Breast epithelium (tissue), 3 donors: ENCODE data around the gene HAGHL.

Experiments
- POLR2A ChIP-seq: fragments of 450-650 bp; IDR thresholded peaks from one replicate; pipeline ENCODE4 v1.6.1; 2016; ENCODE audit warnings: antibody characterized with exemption, mild to moderate bottlenecking, moderate library complexity
- TF ChIP-seq, protein P1 (sequence below), 3 donors: fragments of 450-650 bp; IDR thresholded peaks; one replicate each; pipeline ENCODE4 v1.5.1; 2016 to 2017; ENCODE audit warnings: antibody characterized with exemption in 3 of 3, mild to moderate bottlenecking in 3 of 3, moderate library complexity in 3 of 3

- TF ChIP-seq, protein P1, sequence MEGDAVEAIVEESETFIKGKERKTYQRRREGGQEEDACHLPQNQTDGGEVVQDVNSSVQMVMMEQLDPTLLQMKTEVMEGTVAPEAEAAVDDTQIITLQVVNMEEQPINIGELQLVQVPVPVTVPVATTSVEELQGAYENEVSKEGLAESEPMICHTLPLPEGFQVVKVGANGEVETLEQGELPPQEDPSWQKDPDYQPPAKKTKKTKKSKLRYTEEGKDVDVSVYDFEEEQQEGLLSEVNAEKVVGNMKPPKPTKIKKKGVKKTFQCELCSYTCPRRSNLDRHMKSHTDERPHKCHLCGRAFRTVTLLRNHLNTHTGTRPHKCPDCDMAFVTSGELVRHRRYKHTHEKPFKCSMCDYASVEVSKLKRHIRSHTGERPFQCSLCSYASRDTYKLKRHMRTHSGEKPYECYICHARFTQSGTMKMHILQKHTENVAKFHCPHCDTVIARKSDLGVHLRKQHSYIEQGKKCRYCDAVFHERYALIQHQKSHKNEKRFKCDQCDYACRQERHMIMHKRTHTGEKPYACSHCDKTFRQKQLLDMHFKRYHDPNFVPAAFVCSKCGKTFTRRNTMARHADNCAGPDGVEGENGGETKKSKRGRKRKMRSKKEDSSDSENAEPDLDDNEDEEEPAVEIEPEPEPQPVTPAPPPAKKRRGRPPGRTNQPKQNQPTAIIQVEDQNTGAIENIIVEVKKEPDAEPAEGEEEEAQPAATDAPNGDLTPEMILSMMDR (IDR thresholded peaks at IDR 0.05) = no peak
- no peak for TF ChIP-seq POLR2A
These were observed 8.5 kb upstream of the HAGHL start for GRCh38 chr16:718389-718788.
